Suprapubic skin (tissue), 4 donors: Measurements from ENCODE around the gene CHAF1A. TPM values are rescaled to one million over a fixed set of nuclear protein-coding genes. Genes with fewer than 3 reads are reported as not detected.

ENCODE experiments used
- DNase-seq, 2 donors: peaks; one replicate each; pipeline ENCODE4 v3.0.0-alpha.2; 2019; ENCODE audit warnings: low spot score in 2 of 2
- H3K27ac ChIP-seq: fragments of 200-600 bp; sonication (generic); one replicate; pipeline ENCODE4 v1.5.1; 2019
- H3K27me3 ChIP-seq: fragments of 200-600 bp; sonication (generic); one replicate; pipeline ENCODE4 v1.5.1; 2019
- H3K36me3 ChIP-seq: fragments of 200-600 bp; sonication (generic); one replicate; pipeline ENCODE4 v1.5.1; 2019
- H3K4me1 ChIP-seq: fragments of 200-600 bp; sonication (generic); one replicate; pipeline ENCODE4 v1.5.1; 2019
- H3K4me3 ChIP-seq: fragments of 200-600 bp; sonication (generic); one replicate; pipeline ENCODE4 v1.5.1; 2019; ENCODE audit warnings: mild to moderate bottlenecking
- H3K9me3 ChIP-seq: fragments of 200-600 bp; sonication (generic); one replicate; pipeline ENCODE4 v1.5.1; 2019
- CTCF ChIP-seq, 2 donors: fragments of 200-600 bp in 1 of 2; fragments of 450-650 bp in 1 of 2; sonication (generic) in 1 of 2; IDR thresholded peaks; one replicate each; pipeline ENCODE4 v1.5.1; 2016 to 2019; ENCODE audit warnings: antibody characterized with exemption in 2 of 2, mild to moderate bottlenecking in 1 of 2, moderate library complexity in 1 of 2
- EP300 ChIP-seq: sonication (generic); formaldehyde crosslinking; IDR thresholded peaks from one replicate; pipeline ENCODE4 v1.6.1; 2017; ENCODE audit warnings: antibody characterized with exemption
- POLR2A ChIP-seq, 2 donors: fragments of 450-650 bp; IDR thresholded peaks; one replicate each; pipeline ENCODE4 v1.6.1; 2017; ENCODE audit warnings: antibody characterized with exemption in 2 of 2, mild to moderate bottlenecking in 2 of 2, moderate library complexity in 2 of 2
- POLR2AphosphoS5 ChIP-seq, 3 donors: sonication (generic); formaldehyde crosslinking; IDR thresholded peaks; one replicate each; pipeline ENCODE4 v1.6.1; 2017; ENCODE audit warnings: antibody characterized with exemption in 3 of 3
- WGBS: methylation state at CpG from one replicate; pipeline ENCODE4 v1.1.5; 2018; 5-methylcytosine and 5-hydroxymethylcytosine counted together
- total RNA-seq, 4 donors: library from RNA; depleted of rRNA; stranded (reverse); fragments of >200 nt; gene quantifications; one replicate each; pipeline ENCODE4 v1.1.0, GENCODE V29; 2016

Gene CHAF1A
- total RNA-seq, 4 donors from 2014 or later = 8.5 to 20.4 (median 11.4) TPM

DNA sequence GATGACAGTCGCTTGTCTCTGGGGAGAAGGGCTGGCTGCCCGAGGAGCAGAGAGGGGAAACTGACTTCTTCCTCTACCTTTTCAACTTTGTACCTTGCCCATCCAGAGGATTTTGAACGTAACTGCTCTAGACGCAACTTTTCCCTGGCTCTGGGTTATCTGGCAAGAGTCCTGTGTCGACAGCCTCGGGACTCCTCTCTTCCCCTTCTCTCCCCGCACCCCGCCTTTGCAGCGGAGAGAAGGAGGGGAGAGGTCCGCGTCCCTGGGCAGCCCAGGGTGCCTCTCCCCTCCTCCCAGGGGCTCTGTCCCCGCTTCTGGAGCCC is 2.7 kb upstream of the CHAF1A start:
- Histone ChIP-seq H3K27me3 (no peaks in the 10 kb centered on the region), H3K27ac (peak overlapping the region; percentile 98), H3K9me3 (no peaks in the 10 kb centered on the region), H3K36me3 (no peaks in the 10 kb centered on the region), H3K4me3 (peak overlapping the region; percentile 98), H3K4me1 (peaks cover 72% of the 10 kb centered on the region)
- TF ChIP-seq POLR2A (IDR thresholded peaks at IDR 0.05) = no peak
- no peak for TF ChIP-seq EP300
- TF ChIP-seq POLR2AphosphoS5 (IDR thresholded peaks at IDR 0.05) = peak in 1 of 3 donors; percentile 26
- no peak for TF ChIP-seq CTCF (IDR thresholded peaks at IDR 0.05)
- 0% methylated on average over 12 of the region's 12 CpGs for WGBS
- peak in 1 of 2 donors; percentile 74 for DNase-seq

- Histone ChIP-seq H3K27me3 (no peaks in the 10 kb centered on the region), H3K4me3 (peak within 1 kb of the TSS; percentile 98), H3K4me1 (peaks cover 67% of the 10 kb centered on the region), H3K27ac (peak within 1 kb of the TSS; percentile 98), H3K9me3 (no peaks in the 10 kb centered on the region), H3K36me3 (no peaks in the 10 kb centered on the region)
- no peak for TF ChIP-seq EP300
- peak; percentile 37 to 63 for TF ChIP-seq POLR2A (IDR thresholded peaks at IDR 0.05)
- peak; percentile 96 to 100 for TF ChIP-seq CTCF (IDR thresholded peaks at IDR 0.05)
- TF ChIP-seq POLR2AphosphoS5 (IDR thresholded peaks at IDR 0.05) = peak; percentile 5 to 80 (median 62)
- 0% methylated on average over 19 of the region's 90 CpGs for WGBS
- peak; percentile 96 to 97 for DNase-seq
Observed at GRCh38 chr19:4400135-4400936, 2.1 kb upstream of the CHAF1A start, which contains the start of gene SH3GL1. TSS of gene SH3GL1 (minus strand) at chr19:4400547. CDS start at chr19:4400368, 179 bp downstream.

DNA sequence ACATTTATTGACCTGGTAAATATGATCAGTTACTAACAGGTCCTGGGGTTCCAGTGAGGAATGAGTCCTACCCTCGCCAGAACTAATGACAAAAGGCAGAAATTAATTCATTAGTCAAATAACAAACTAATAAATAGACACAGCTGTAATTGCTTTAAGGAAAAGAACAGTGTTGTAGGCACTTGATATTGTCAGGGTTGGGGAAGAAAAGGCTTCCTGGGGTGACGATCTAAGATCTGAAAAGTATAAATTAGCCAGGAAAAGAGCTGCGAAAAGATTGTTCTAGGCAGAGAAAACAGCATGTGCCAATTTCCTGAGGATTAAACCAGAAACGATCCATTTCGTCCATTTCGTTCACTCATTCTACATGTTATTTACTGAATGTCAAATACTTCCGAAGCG is 670 bp upstream of the CHAF1A start:
- no peaks in the 10 kb centered on the region for H3K27me3 ChIP-seq
- no peaks in the 10 kb centered on the region for H3K36me3 ChIP-seq
- no peak for DNase-seq
- TF ChIP-seq CTCF (IDR thresholded peaks at IDR 0.05) (no peak), EP300 (no peak), POLR2A (IDR thresholded peaks at IDR 0.05) (no peak), POLR2AphosphoS5 (IDR thresholded peaks at IDR 0.05) (no peak)
- H3K27ac ChIP-seq = peak overlapping the region; percentile 86
- H3K4me3 ChIP-seq = peak overlapping the region; percentile 95
- whole genome bisulfite sequencing = 0% methylated on average over 8 of the region's 8 CpGs
- no peaks in the 10 kb centered on the region for H3K9me3 ChIP-seq
- H3K4me1 ChIP-seq = peaks cover 61% of the 10 kb centered on the region

GRCh38 chr19:4403005-4403761 is 743 bp downstream of the CHAF1A start:
- H3K4me1 ChIP-seq = peaks cover 48% of the 10 kb centered on the region
- H3K36me3 ChIP-seq = no peaks in the 10 kb centered on the region
- H3K27ac ChIP-seq = peak overlapping the region; percentile 74
- no peak for DNase-seq
- no peaks in the 10 kb centered on the region for H3K27me3 ChIP-seq
- TF ChIP-seq CTCF (IDR thresholded peaks at IDR 0.05) (no peak), POLR2AphosphoS5 (IDR thresholded peaks at IDR 0.05) (no peak)
- 25% methylated on average over 11 of the region's 32 CpGs for WGBS
- no peaks in the 10 kb centered on the region for H3K9me3 ChIP-seq
- peak overlapping the region; percentile 95 for H3K4me3 ChIP-seq

DNA sequence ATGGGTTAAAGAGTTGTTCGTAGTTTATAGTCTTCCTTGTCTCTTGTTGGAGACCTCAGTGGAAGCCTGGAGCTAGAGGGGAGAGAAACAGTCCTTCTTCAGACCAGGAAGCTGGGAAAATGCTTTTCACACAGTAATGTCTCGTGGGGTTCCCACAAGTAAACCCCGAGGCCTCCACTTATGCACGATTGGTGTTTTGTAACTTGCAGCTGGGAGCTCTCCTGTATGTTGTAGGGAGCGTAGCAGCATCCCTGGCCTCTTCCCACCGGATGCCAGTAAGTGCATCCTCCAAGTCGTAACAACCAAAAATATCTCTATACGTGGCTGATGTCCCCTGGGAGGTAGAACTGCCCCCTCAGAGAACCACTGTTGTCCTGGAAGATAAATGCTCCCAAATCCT is 3.5 kb downstream of the CHAF1A start:
- no peak overlapping the region for H3K27ac ChIP-seq
- no peaks in the 10 kb centered on the region for H3K27me3 ChIP-seq
- TF ChIP-seq POLR2A (IDR thresholded peaks at IDR 0.05) (no peak), POLR2AphosphoS5 (IDR thresholded peaks at IDR 0.05) (no peak), EP300 (no peak), CTCF (IDR thresholded peaks at IDR 0.05) (no peak)
- no peak overlapping the region for H3K4me3 ChIP-seq
- peaks cover 18% of the 10 kb centered on the region for H3K36me3 ChIP-seq
- peaks cover 31% of the 10 kb centered on the region for H3K4me1 ChIP-seq
- WGBS = 74% methylated on average over 8 of the region's 8 CpGs
- no peaks in the 10 kb centered on the region for H3K9me3 ChIP-seq
- DNase-seq = no peak
